Brain microvascular endothelial cell (primary cell): ENCODE results near the gene DEFB121.

Source experiments
- DNase-seq: peaks from one replicate; pipeline ENCODE4 v3.0.0-alpha.2; 2020
- H3K27ac ChIP-seq: fragments of 250-450 bp; sonication (Bioruptor Pico); 2 replicates; pipeline ENCODE4 v1.5.1; 2020; ENCODE audit warnings: mild to moderate bottlenecking, moderate library complexity
- H3K27me3 ChIP-seq: fragments of 250-450 bp; sonication (Bioruptor Pico); replicated peaks from 2 replicates; pipeline ENCODE4 v1.5.1; 2020; ENCODE audit warnings: mild to moderate bottlenecking
- H3K36me3 ChIP-seq: fragments of 250-450 bp; sonication (Bioruptor Pico); replicated peaks from 2 replicates; pipeline ENCODE4 v1.5.1; 2020; ENCODE audit warnings: mild to moderate bottlenecking
- H3K4me3 ChIP-seq: 2 replicates; pipeline ENCODE4 v1.5.1; 2011; ENCODE audit warnings: low read depth, mild to moderate bottlenecking, control low read depth, low read length, moderate library complexity
- CTCF ChIP-seq: IDR thresholded peaks from 2 replicates; pipeline ENCODE4 v1.5.1; 2011; ENCODE audit warnings: low read depth, mild to moderate bottlenecking, moderate library complexity, low read length, control low read depth, inconsistent platforms; ENCODE audit errors: missing control alignments
- in situ Hi-C: cut with HindIII; loops from 2 replicates; pipeline ENCODE4 v1.10.0; 2017; ENCODE audit warnings: low sequenced_read_pairs, low pct_ligation_motif_present

The DEFB121 gene

GRCh38 chr20:31415653-31416052 is 9.6 kb upstream of the DEFB121 start:
- no peak for DNase-seq
- no peaks in the 10 kb centered on the region for H3K36me3 ChIP-seq
- no peak overlapping the region for H3K4me3 ChIP-seq
- H3K27ac ChIP-seq, result no peak overlapping the region
- in situ Hi-C loops, result no loop called here
- no peaks in the 10 kb centered on the region for H3K27me3 ChIP-seq
- no peak for TF ChIP-seq CTCF

GRCh38 chr20:31414381-31414780 is 8.4 kb upstream of the DEFB121 start:
- H3K27ac ChIP-seq, result no peak overlapping the region
- no peak overlapping the region for H3K4me3 ChIP-seq
- H3K36me3 ChIP-seq, result no peaks in the 10 kb centered on the region
- DNase-seq, result no peak
- no peaks in the 10 kb centered on the region for H3K27me3 ChIP-seq
- in situ Hi-C loops, result no loop called here
- no peak for TF ChIP-seq CTCF

- H3K27ac ChIP-seq, result no peak overlapping the region
- no peaks in the 10 kb centered on the region for H3K27me3 ChIP-seq
- no peak for TF ChIP-seq CTCF
- H3K36me3 ChIP-seq, result no peaks in the 10 kb centered on the region
- in situ Hi-C loops, result no loop called here
- H3K4me3 ChIP-seq, result no peak overlapping the region
- no peak for DNase-seq
Observed at GRCh38 chr20:31410011-31410410, 4.0 kb upstream of the DEFB121 start.

- no peak overlapping the region for H3K27ac ChIP-seq
- H3K27me3 ChIP-seq, result no peaks in the 10 kb centered on the region
- TF ChIP-seq CTCF, result no peak
- no peak overlapping the region for H3K4me3 ChIP-seq
- in situ Hi-C loops, result no loop called here
- H3K36me3 ChIP-seq, result no peaks in the 10 kb centered on the region
- no peak for DNase-seq
Observed at GRCh38 chr20:31403886-31404285, 2.1 kb downstream of the DEFB121 start.

GRCh38 chr20:31394900-31395299 is 11.1 kb downstream of the DEFB121 start:
- Histone ChIP-seq H3K4me3 (no peak overlapping the region), H3K27ac (no peak overlapping the region), H3K27me3 (no peaks in the 10 kb centered on the region), H3K36me3 (no peaks in the 10 kb centered on the region)
- DNase-seq, result no peak
- in situ Hi-C loops, result no loop called here
- no peak for TF ChIP-seq CTCF

- in situ Hi-C loops, result no loop called here
- Histone ChIP-seq H3K4me3 (no peak overlapping the region), H3K36me3 (no peaks in the 10 kb centered on the region), H3K27me3 (no peaks in the 10 kb centered on the region), H3K27ac (no peak overlapping the region)
- no peak for DNase-seq
- TF ChIP-seq CTCF, result no peak
Observed at GRCh38 chr20:31392836-31393235, 13.2 kb downstream of the DEFB121 start.
